HG02759 (cell line): ENCODE measurements around the gene SCFD2.

ENCODE experiments used
- ATAC-seq: cut with Tn5 transposase; IDR thresholded peaks from one replicate; pipeline ENCODE4 v1.9.1; 2021; ENCODE audit warnings: mild to moderate bottlenecking, moderate library complexity; ENCODE audit not compliant: unreplicated experiment

Gene SCFD2

GRCh38 chr4:52904421-52904820 is 461.4 kb downstream of the SCFD2 start:
- no peak for ATAC-seq

GRCh38 chr4:52903273-52903672 is 462.6 kb downstream of the SCFD2 start:
- ATAC-seq: no peak

- no peak for ATAC-seq
Observed at GRCh38 chr4:52894443-52894842, 471.4 kb downstream of the SCFD2 start.

GRCh38 chr4:52892880-52893279 is 473.0 kb downstream of the SCFD2 start:
- no peak for ATAC-seq

- no peak for ATAC-seq
Observed at GRCh38 chr4:52891743-52892142, 474.1 kb downstream of the SCFD2 start.

- ATAC-seq: no peak
Observed at GRCh38 chr4:52890521-52890791, 475.4 kb downstream of the SCFD2 start.

- ATAC-seq: no peak
Observed at GRCh38 chr4:52889778-52890520, 475.9 kb downstream of the SCFD2 start.

GRCh38 chr4:52889354-52889753 is 476.5 kb downstream of the SCFD2 start:
- ATAC-seq: no peak

GRCh38 chr4:52884994-52885393 is 480.9 kb downstream of the SCFD2 start:
- ATAC-seq: no peak

- no peak for ATAC-seq
Observed at GRCh38 chr4:52883707-52884669, 481.9 kb downstream of the SCFD2 start.

- ATAC-seq: no peak
Observed at GRCh38 chr4:52883183-52883621, 482.7 kb downstream of the SCFD2 start.

GRCh38 chr4:52880994-52881393 is 484.9 kb downstream of the SCFD2 start:
- no peak for ATAC-seq

- ATAC-seq: no peak
Observed at GRCh38 chr4:52879471-52879870, 486.4 kb downstream of the SCFD2 start.

GRCh38 chr4:52877694-52878093 is 488.2 kb downstream of the SCFD2 start:
- ATAC-seq: no peak

GRCh38 chr4:52877036-52877435 is 488.8 kb downstream of the SCFD2 start:
- ATAC-seq: no peak

- no peak for ATAC-seq
Observed at GRCh38 chr4:52876069-52876468, 489.8 kb downstream of the SCFD2 start.

GRCh38 chr4:52874948-52875347 is 490.9 kb downstream of the SCFD2 start:
- no peak for ATAC-seq

GRCh38 chr4:52873861-52874343 is 492.0 kb downstream of the SCFD2 start:
- no peak for ATAC-seq

- no peak for ATAC-seq
Observed at GRCh38 chr4:52873191-52873590, 492.7 kb downstream of the SCFD2 start.

- ATAC-seq: no peak
Observed at GRCh38 chr4:52870225-52870624, 495.6 kb downstream of the SCFD2 start.

GRCh38 chr4:52869656-52870055 is 496.2 kb downstream of the SCFD2 start:
- ATAC-seq: no peak

GRCh38 chr4:52869196-52869595 is 496.7 kb downstream of the SCFD2 start:
- ATAC-seq: no peak
